ENCODE results near the gene STRA6.

The STRA6 gene

GRCh38 chr15:74202452-74203401 is at the start of gene STRA6:
STRA6 (minus strand) TSS chr15:74202787; CDS start chr15:74202267, 520 bp downstream.
- no peaks in the 10 kb centered on the region for H3K9me3 ChIP-seq (ENCODE audit: control insufficient read depth, insufficient read depth, low read length)
- WGBS (ENCODE audit: insufficient coverage, insufficient read length) = no CpG with 5 or more reads among the region's 26 CpGs
- peak within 1 kb of the TSS; percentile 19; the same call in 1 of the 2 replicates for H3K4me3 ChIP-seq (ENCODE audit: low read length)
- H3K27ac ChIP-seq (ENCODE audit: low read length) = no peak within 1 kb of the TSS
- peak; percentile 76 for DNase-seq (ENCODE audit: low read depth, low spot score)
- H3K4me1 ChIP-seq (ENCODE audit: control insufficient read depth, insufficient read depth, low read length) = peaks cover 16% of the 10 kb centered on the region
- no peaks in the 10 kb centered on the region for H3K36me3 ChIP-seq (ENCODE audit: control insufficient read depth, insufficient read depth, low read length)
- H3K27me3 ChIP-seq (ENCODE audit: control insufficient read depth, insufficient read depth, low read length) = no peaks in the 10 kb centered on the region

DNA sequence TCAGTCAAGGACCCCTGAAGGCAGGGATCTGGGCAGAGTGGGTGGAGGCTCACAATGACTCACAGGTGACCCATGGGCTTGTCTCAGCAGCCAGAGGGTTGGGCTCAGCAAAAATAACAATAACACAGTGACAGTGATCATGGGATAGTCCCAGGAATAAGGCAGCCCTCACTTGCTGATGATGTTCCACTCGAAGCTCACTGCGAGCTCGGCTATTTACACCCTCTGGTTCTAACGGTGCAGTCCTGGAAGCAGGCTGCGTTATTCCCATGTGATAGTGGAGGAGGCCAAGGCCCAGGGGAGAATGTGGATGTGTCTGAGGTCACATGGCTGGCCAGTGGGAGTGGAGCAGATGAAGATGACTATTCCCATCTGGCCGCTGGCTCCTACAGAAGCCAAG is 49.7 kb upstream of the STRA6 start:
- peaks cover 5% of the 10 kb centered on the region for H3K4me1 ChIP-seq (ENCODE audit: control insufficient read depth, insufficient read depth, low read length)
- no peak overlapping the region for H3K27ac ChIP-seq (ENCODE audit: low read length)
- no peaks in the 10 kb centered on the region for H3K9me3 ChIP-seq (ENCODE audit: control insufficient read depth, insufficient read depth, low read length)
- WGBS (ENCODE audit: insufficient coverage, insufficient read length) = no CpG with 5 or more reads among the region's 6 CpGs
- no peaks in the 10 kb centered on the region for H3K36me3 ChIP-seq (ENCODE audit: control insufficient read depth, insufficient read depth, low read length)
- no peak for DNase-seq (ENCODE audit: low read depth, low spot score)
- H3K27me3 ChIP-seq (ENCODE audit: control insufficient read depth, insufficient read depth, low read length) = no peaks in the 10 kb centered on the region
- no peak overlapping the region for H3K4me3 ChIP-seq (ENCODE audit: low read length)

DNA sequence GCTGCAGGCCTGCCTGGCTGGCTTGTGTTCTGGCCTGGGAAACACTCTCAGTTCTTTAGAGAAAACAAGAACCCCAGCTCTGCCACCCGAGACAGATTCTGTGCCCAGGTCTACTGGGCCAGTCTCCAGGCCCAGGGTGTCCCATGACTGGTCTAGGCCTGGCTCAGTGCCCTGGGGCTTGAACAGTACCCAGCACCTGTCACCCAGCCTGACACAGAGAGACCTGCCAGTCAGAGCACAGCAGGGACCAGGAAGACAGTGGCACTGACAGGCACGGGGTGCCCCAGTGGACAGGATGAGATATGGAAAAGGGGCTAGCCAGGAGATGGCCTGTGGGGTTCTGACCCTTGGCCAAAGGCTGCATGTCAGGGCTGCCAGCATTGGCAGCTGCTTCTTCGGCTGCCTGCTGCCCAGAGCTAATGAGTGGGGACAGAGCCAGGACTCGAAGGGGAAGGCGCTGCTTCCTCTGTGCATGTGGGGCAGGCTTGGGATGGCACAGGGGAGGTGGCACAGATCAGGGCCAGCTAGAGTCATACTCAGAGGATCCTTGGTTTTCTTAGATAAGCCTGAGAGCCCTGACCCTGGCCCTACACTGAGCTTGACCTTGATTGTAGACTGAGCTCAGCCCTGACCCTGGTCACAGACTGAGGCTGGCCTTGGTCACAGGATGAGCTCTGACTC is 48.7 kb upstream of the STRA6 start:
- no peak for DNase-seq (ENCODE audit: low read depth, low spot score)
- H3K27me3 ChIP-seq (ENCODE audit: control insufficient read depth, insufficient read depth, low read length) = no peaks in the 10 kb centered on the region
- H3K4me1 ChIP-seq (ENCODE audit: control insufficient read depth, insufficient read depth, low read length) = peaks cover 5% of the 10 kb centered on the region
- H3K27ac ChIP-seq (ENCODE audit: low read length) = no peak overlapping the region
- no peaks in the 10 kb centered on the region for H3K9me3 ChIP-seq (ENCODE audit: control insufficient read depth, insufficient read depth, low read length)
- no peak overlapping the region for H3K4me3 ChIP-seq (ENCODE audit: low read length)
- WGBS (ENCODE audit: insufficient coverage, insufficient read length) = no CpG with 5 or more reads among the region's 5 CpGs
- H3K36me3 ChIP-seq (ENCODE audit: control insufficient read depth, insufficient read depth, low read length) = no peaks in the 10 kb centered on the region

- Histone ChIP-seq H3K27ac (ENCODE audit: low read length) (no peak overlapping the region), H3K4me1 (ENCODE audit: control insufficient read depth, insufficient read depth, low read length) (peaks cover 5% of the 10 kb centered on the region), H3K9me3 (ENCODE audit: control insufficient read depth, insufficient read depth, low read length) (no peaks in the 10 kb centered on the region), H3K27me3 (ENCODE audit: control insufficient read depth, insufficient read depth, low read length) (no peaks in the 10 kb centered on the region), H3K4me3 (ENCODE audit: low read length) (no peak overlapping the region), H3K36me3 (ENCODE audit: control insufficient read depth, insufficient read depth, low read length) (no peaks in the 10 kb centered on the region)
- no peak for DNase-seq (ENCODE audit: low read depth, low spot score)
- no CpG with 5 or more reads among the region's 6 CpGs for WGBS (ENCODE audit: insufficient coverage, insufficient read length)
Measured at GRCh38 chr15:74250266-74250665, 47.7 kb upstream of the STRA6 start.

DNA sequence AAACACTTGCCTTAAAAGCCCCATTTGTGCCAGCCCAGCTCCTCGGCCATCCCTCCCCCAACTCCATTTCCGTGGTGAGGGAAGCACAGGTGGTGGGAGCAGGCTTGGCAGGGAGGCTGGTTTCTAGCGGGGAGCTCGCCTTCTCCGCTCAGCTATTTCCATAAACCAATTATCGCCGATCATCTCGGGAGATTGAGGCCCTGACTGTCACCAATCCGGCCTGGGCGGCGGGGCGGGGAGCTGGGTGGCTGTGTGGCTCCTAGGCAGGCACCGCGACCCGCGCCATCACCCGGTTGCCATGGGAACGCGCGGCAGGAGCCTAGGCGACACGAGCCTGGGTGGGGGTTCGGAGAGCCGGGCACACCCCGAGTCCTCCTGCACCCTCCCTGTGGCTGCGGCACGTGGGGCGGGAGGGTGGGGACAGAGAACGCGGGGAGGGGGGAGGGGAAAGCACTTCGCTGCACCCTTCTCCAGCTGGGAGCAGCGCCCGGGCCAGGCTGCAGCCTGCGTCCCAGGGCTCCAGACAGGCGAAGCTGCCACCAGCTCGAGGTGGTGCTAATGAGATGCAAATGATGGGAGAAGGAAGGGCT is 42.9 kb upstream of the STRA6 start:
- WGBS (ENCODE audit: insufficient coverage, insufficient read length) = no CpG with 5 or more reads among the region's 36 CpGs
- Histone ChIP-seq H3K4me3 (ENCODE audit: low read length) (peak overlapping the region; percentile 13; the same call in 1 of the 2 replicates), H3K9me3 (ENCODE audit: control insufficient read depth, insufficient read depth, low read length) (no peaks in the 10 kb centered on the region), H3K36me3 (ENCODE audit: control insufficient read depth, insufficient read depth, low read length) (no peaks in the 10 kb centered on the region), H3K27me3 (ENCODE audit: control insufficient read depth, insufficient read depth, low read length) (no peaks in the 10 kb centered on the region; the same call in 1 of the 2 replicates), H3K4me1 (ENCODE audit: control insufficient read depth, insufficient read depth, low read length) (peaks cover 5% of the 10 kb centered on the region), H3K27ac (ENCODE audit: low read length) (no peak overlapping the region)
- DNase-seq (ENCODE audit: low read depth, low spot score) = no peak

DNA sequence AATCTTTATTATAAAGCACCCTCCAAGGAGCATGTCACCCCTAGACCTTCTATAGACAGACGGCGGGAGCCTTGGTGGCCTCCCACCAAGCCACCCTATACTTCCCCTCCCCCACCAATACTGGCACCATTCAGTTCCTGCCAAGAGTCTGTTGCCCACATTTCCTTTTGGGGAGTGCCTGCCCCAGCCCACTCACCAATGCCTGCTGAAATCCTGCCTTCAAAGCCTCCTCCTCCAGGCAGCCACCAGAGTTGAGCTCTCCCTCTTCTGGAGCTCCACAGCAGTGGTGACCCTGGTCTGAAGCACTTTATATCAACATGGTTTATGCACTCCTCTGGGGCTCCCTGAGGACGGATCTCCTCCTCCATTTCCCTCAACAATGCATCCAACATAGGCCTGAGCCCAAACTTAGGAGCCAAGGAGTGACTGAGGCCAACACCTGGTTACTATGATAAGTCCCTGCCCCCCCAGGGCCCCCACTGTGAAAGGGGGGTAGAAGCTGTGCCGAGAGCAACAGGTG is 42.3 kb upstream of the STRA6 start:
- no peaks in the 10 kb centered on the region for H3K36me3 ChIP-seq (ENCODE audit: control insufficient read depth, insufficient read depth, low read length)
- H3K4me1 ChIP-seq (ENCODE audit: control insufficient read depth, insufficient read depth, low read length) = peaks cover 5% of the 10 kb centered on the region
- H3K4me3 ChIP-seq (ENCODE audit: low read length) = peak overlapping the region; percentile 13; the same call in 1 of the 2 replicates

GRCh38 chr15:74243431-74243830 is 40.8 kb upstream of the STRA6 start:
- WGBS (ENCODE audit: insufficient coverage, insufficient read length) = no CpG with 5 or more reads among the region's 7 CpGs
- peaks cover 7% of the 10 kb centered on the region for H3K4me1 ChIP-seq (ENCODE audit: control insufficient read depth, insufficient read depth, low read length)

More for the DNA sequence above, 42.3 kb upstream of the STRA6 start:
- Histone ChIP-seq H3K9me3 (ENCODE audit: control insufficient read depth, insufficient read depth, low read length) (no peaks in the 10 kb centered on the region), H3K27ac (ENCODE audit: low read length) (no peak overlapping the region), H3K27me3 (ENCODE audit: control insufficient read depth, insufficient read depth, low read length) (no peaks in the 10 kb centered on the region; the same call in 1 of the 2 replicates)
- no CpG with 5 or more reads among the region's 4 CpGs for WGBS (ENCODE audit: insufficient coverage, insufficient read length)
- no peak for DNase-seq (ENCODE audit: low read depth, low spot score)

GRCh38 chr15:74242441-74243185 is 40.0 kb upstream of the STRA6 start:
- H3K4me1 ChIP-seq (ENCODE audit: control insufficient read depth, insufficient read depth, low read length) = peaks cover 7% of the 10 kb centered on the region
- no peak overlapping the region for H3K27ac ChIP-seq (ENCODE audit: low read length)
- no peak overlapping the region for H3K4me3 ChIP-seq (ENCODE audit: low read length)
- no peak for DNase-seq (ENCODE audit: low read depth, low spot score)
- no peaks in the 10 kb centered on the region for H3K9me3 ChIP-seq (ENCODE audit: control insufficient read depth, insufficient read depth, low read length)
- no peaks in the 10 kb centered on the region; the same call in 1 of the 2 replicates for H3K27me3 ChIP-seq (ENCODE audit: control insufficient read depth, insufficient read depth, low read length)
- no peaks in the 10 kb centered on the region for H3K36me3 ChIP-seq (ENCODE audit: control insufficient read depth, insufficient read depth, low read length)
- no CpG with 5 or more reads among the region's 11 CpGs for WGBS (ENCODE audit: insufficient coverage, insufficient read length)

More at GRCh38 chr15:74243431-74243830, 40.8 kb upstream of the STRA6 start:
- Histone ChIP-seq H3K27ac (ENCODE audit: low read length) (no peak overlapping the region), H3K4me3 (ENCODE audit: low read length) (no peak overlapping the region), H3K36me3 (ENCODE audit: control insufficient read depth, insufficient read depth, low read length) (no peaks in the 10 kb centered on the region), H3K27me3 (ENCODE audit: control insufficient read depth, insufficient read depth, low read length) (no peaks in the 10 kb centered on the region; the same call in 1 of the 2 replicates), H3K9me3 (ENCODE audit: control insufficient read depth, insufficient read depth, low read length) (no peaks in the 10 kb centered on the region)
- DNase-seq (ENCODE audit: low read depth, low spot score) = no peak

- no peak for DNase-seq (ENCODE audit: low read depth, low spot score)
Measured at GRCh38 chr15:74240897-74241614, 38.5 kb upstream of the STRA6 start.

More at GRCh38 chr15:74240897-74241614, 38.5 kb upstream of the STRA6 start:
- Histone ChIP-seq H3K4me3 (ENCODE audit: low read length) (no peak overlapping the region), H3K27ac (ENCODE audit: low read length) (no peak overlapping the region), H3K36me3 (ENCODE audit: control insufficient read depth, insufficient read depth, low read length) (no peaks in the 10 kb centered on the region), H3K9me3 (ENCODE audit: control insufficient read depth, insufficient read depth, low read length) (no peaks in the 10 kb centered on the region), H3K27me3 (ENCODE audit: control insufficient read depth, insufficient read depth, low read length) (no peaks in the 10 kb centered on the region; the same call in 1 of the 2 replicates), H3K4me1 (ENCODE audit: control insufficient read depth, insufficient read depth, low read length) (peaks cover 7% of the 10 kb centered on the region)
- WGBS (ENCODE audit: insufficient coverage, insufficient read length) = no CpG with 5 or more reads among the region's 4 CpGs
